Mucosa of descending colon (tissue), 3 donors: ENCODE data around the gene ANKRD33B. TPM values are rescaled to one million over a fixed set of nuclear protein-coding genes. Genes with fewer than 3 reads are reported as not detected.

Source experiments
- ATAC-seq: fragments of 200-7000 bp; cut with Tn5 transposase; one replicate; pipeline ENCODE4 v1.9.1; 2020; ENCODE audit warnings: mild to moderate bottlenecking, moderate library complexity
- DNase-seq, 3 donors: peaks; one replicate each; pipeline ENCODE4 v3.0.0-alpha.2; 2020
- H3K36me3 ChIP-seq: fragments of 200-600 bp; one replicate; pipeline ENCODE4 v1.8.0; 2021; ENCODE audit warnings: low read depth, mild to moderate bottlenecking
- H3K4me1 ChIP-seq: fragments of 200-600 bp; one replicate; pipeline ENCODE4 v1.8.0; 2021; ENCODE audit warnings: low read depth, mild to moderate bottlenecking
- H3K4me3 ChIP-seq: fragments of 200-600 bp; one replicate; pipeline ENCODE4 v1.8.0; 2021; ENCODE audit warnings: mild to moderate bottlenecking
- H3K9me3 ChIP-seq: fragments of 200-600 bp; one replicate; pipeline ENCODE4 v1.8.0; 2021; ENCODE audit warnings: mild to moderate bottlenecking
- intact Hi-C, 2 donors: fragments of 100-400 bp; cut with DNase I in 1 of 2; cut with micrococcal nuclease in 1 of 2; formaldehyde crosslinking; loops; one replicate each; pipeline versions ENCODE4 v1.11.0 to v1.11.1; 2022; cut with DNase I, micrococcal nuclease
- total RNA-seq, 3 donors: library from RNA; stranded (reverse); fragmentation: NEBNext Ultra II Directional in 2 of 3; extraction: Animal tissue kit (Norgen Biotek cat#: 25700) in 2 of 3; gene quantifications; one replicate each; pipeline versions ENCODE4 v1.2.1 to v1.2.4, GENCODE V29; 2021 to 2023
- TF ChIP-seq, protein P1 (sequence below): fragments of 200-600 bp; IDR thresholded peaks from one replicate; pipeline ENCODE4 v1.8.0; 2022; ENCODE audit warnings: antibody characterized with exemption, mild to moderate bottlenecking
- donor health status: DM: no; HTN: no; CAD: no; lungs with moderate emphysema.
- donor health status: DM: no; HTN: no; CAD: no.
- donor health status: DM: no; HTN: yes; CAD: no.

Gene ANKRD33B
- total RNA-seq, 3 donors from 2014 or later, result 0.96 to 3.3 (median 1.7) TPM

DNA sequence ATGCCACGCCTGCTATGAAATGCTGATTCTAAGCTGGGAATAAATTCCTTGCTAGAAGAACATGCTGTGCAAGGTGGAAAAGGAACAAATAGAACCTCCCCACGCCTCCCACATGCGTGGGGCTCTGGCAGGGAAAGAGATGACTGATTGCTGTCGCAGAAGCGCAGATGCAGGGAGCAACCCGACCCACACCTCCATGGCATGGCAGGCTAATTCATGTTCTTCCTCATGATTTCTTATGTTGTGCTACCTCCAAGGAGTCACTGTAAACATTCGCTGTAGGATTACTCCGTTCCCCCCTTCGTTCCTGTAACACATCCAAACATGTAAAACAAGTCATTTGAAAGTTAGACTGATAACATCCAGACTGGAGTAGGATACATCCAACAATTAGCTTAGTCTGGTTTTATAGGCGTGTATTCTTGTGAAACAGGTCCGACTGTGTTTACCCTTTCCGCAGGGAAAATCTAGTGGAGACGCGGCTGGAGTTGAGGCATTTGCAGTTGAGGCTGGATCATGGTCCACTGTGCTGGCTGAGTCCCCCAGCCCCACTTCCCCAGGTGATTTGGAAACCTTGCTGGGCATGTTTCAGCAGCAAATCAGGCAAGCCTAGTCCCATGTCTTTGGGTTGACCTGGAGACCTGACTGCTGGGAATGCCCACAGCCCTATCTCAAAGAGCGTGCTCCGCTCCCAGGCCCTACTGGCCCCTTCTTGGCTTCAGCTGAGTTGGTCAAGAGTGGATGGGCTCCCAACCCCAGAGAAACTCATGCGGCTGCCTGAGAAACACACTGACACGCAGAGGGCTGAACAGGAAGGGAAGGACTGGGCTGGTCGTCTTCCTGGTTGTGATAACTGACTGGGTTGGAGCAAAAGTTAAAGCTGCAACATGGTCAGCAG, 24.8 kb upstream of the ANKRD33B start:
- DNase-seq (no peak), ATAC-seq (peak; percentile 31)
- Histone ChIP-seq H3K4me3 (no peak overlapping the region), H3K36me3 (no peaks in the 10 kb centered on the region), H3K4me1 (no peaks in the 10 kb centered on the region), H3K9me3 (no peaks in the 10 kb centered on the region)
- TF ChIP-seq, protein P1, sequence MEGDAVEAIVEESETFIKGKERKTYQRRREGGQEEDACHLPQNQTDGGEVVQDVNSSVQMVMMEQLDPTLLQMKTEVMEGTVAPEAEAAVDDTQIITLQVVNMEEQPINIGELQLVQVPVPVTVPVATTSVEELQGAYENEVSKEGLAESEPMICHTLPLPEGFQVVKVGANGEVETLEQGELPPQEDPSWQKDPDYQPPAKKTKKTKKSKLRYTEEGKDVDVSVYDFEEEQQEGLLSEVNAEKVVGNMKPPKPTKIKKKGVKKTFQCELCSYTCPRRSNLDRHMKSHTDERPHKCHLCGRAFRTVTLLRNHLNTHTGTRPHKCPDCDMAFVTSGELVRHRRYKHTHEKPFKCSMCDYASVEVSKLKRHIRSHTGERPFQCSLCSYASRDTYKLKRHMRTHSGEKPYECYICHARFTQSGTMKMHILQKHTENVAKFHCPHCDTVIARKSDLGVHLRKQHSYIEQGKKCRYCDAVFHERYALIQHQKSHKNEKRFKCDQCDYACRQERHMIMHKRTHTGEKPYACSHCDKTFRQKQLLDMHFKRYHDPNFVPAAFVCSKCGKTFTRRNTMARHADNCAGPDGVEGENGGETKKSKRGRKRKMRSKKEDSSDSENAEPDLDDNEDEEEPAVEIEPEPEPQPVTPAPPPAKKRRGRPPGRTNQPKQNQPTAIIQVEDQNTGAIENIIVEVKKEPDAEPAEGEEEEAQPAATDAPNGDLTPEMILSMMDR, result no peak
- intact Hi-C loops, result no loop called here

DNA sequence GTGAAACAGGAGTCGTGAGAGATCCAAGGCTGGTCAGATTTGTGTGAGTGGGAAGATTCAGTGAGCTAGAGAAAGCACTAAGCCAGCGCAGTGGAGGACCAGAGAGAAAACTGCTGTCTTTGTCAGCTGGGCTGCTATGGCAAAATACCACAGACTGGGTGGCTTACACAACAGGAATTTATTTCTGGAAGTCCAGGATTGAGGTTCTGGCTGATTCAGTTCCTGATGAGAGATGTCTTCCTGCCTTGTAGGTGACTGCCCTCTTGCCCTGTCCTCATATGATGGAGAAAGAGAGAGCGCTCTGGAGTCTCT, 24.2 kb upstream of the ANKRD33B start:
- intact Hi-C loops, result no loop called here
- Histone ChIP-seq H3K4me1 (no peaks in the 10 kb centered on the region), H3K36me3 (no peaks in the 10 kb centered on the region), H3K4me3 (no peak overlapping the region), H3K9me3 (no peaks in the 10 kb centered on the region)
- TF ChIP-seq, protein P1, result no peak
- DNase-seq (no peak), ATAC-seq (no peak)

DNA sequence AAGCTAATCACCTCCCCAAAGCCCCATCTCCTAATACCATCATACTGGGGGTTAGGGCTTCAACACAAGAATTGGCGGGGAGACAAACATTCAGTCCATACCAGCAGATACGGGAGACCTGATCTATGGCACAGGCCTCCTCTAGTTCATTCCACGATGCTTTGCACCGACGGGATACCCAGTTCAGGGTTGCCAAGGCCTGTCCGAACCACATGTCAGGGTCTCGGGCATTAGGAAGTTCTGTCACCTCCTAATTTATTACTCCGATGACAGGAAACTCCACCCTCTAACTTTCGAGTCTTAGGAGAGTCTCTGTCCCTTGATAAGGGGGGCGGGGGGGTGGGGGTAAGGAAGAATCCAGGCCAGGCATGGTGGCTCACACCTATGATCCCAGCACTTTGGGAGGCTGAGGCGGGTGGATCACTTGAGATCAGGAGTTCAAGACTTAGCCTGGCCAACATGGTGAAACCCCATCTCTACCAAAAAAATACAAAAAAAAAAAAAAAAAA, 23.8 kb upstream of the ANKRD33B start:
- intact Hi-C loops, result no loop called here
- no peaks in the 10 kb centered on the region for H3K4me1 ChIP-seq
- no peaks in the 10 kb centered on the region for H3K36me3 ChIP-seq
- no peaks in the 10 kb centered on the region for H3K9me3 ChIP-seq
- TF ChIP-seq, protein P1, result no peak
- no peak overlapping the region for H3K4me3 ChIP-seq
- ATAC-seq (no peak), DNase-seq (no peak)

DNA sequence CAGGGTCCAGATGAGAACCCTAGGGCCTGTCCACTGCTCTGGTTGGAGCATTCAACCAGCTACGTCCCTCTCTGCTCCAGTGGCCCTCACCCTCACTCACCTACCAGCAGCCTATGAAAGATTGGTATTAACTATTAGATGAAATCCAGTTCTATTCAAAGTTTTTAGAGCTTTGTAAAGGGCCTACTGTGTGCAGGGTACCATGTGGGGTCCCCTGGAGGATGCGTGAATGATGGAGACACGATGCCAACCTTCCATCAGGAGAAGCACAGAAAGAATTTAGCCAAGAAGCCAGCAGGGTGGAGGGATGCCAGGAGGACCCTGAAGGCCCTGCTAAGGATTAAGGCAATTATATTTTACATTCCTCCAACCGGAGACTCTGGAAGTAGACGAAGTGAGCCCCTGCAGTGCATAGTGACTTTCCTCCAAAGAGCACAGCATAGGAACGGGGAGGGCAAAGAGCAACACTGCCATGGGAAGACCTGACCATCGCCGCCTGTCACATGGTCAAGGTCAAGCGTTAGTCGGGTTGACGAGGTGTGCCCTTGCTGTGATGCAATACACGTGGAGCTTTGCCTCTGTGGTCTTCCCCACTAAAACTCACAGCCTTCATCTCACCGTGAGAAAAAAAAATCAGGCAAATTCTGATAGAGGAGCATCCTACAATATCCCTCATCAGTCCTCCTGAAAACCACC, 22.8 kb upstream of the ANKRD33B start:
- TF ChIP-seq, protein P1, result no peak
- intact Hi-C loops, result no loop called here
- Histone ChIP-seq H3K36me3 (no peaks in the 10 kb centered on the region), H3K4me1 (no peaks in the 10 kb centered on the region), H3K4me3 (no peak overlapping the region), H3K9me3 (no peaks in the 10 kb centered on the region)
- DNase-seq, result no peak
- ATAC-seq, result no peak

DNA sequence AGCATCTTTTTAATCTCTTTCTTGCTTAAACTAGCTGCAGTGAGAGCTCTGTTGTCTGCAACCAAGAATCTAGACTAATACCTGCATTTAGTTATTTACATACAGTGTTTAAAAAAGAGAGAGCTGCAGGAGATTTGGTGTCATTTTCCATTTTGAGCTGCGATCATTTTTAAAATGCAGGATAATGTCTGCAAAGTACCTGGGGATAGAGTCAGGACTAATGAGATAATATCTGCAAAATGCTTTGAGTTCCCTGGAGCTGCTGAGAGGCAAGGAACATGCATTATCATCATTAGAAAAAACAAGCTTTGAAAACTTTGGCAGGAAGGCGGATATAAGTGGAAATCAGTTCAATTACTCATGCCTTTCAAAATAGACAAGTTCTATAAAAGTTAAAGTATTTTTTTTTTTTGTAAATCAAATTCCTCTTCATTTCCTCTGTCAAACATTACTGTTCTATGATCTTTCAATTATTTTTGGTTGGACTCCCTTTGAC, 21.8 kb upstream of the ANKRD33B start:
- no peaks in the 10 kb centered on the region for H3K4me1 ChIP-seq
- H3K4me3 ChIP-seq, result no peak overlapping the region
- ATAC-seq (no peak), DNase-seq (no peak)
- TF ChIP-seq, protein P1, result no peak
- H3K36me3 ChIP-seq, result no peaks in the 10 kb centered on the region
- intact Hi-C loops, result no loop called here
- H3K9me3 ChIP-seq, result no peaks in the 10 kb centered on the region
